GM12878 (cell line): ENCODE measurements around the gene COL11A2. TPM values are rescaled to one million over a fixed set of nuclear protein-coding genes. Genes with fewer than 3 reads are reported as not detected.

ENCODE experiments used
- ATAC-seq: fragments of 200-7000 bp; cut with Tn5 transposase; 3 replicates; pipeline ENCODE4 v1.9.1; 2020; ENCODE audit warnings: mild to moderate bottlenecking, moderate library complexity
- BruUV-seq: library from RNA; stranded (reverse); fragments of 400-500 nt; replicated peaks from 2 replicates; lab custom pipeline; 2021; lab: Mats Ljungman, UMichigan
- CTCF ChIA-PET: fragments of 300-600 bp; sonication (Branson Sonifier 250); formaldehyde crosslinking; extraction: SDS; loops from one replicate; lab custom pipeline; 2021; ENCODE audit warnings: inconsistent platforms; lab: Yijun Ruan, JAX
- POLR2A ChIA-PET: fragments of 350-600 bp; formaldehyde crosslinking; extraction: SDS; loops from one replicate; lab custom pipeline; 2021; ENCODE audit warnings: inconsistent platforms; lab: Charles Lee
- RAD21 ChIA-PET: fragments of 300-600 bp; sonication (Branson Sonifier 250); formaldehyde crosslinking; loops from one replicate; lab custom pipeline; 2023; ENCODE audit warnings: antibody characterized with exemption; ENCODE audit not compliant: unreplicated experiment; lab: Charles Lee
- SMC1A ChIA-PET: fragments of 300-600 bp; sonication (Branson Sonifier 250); formaldehyde crosslinking; loops from one replicate; lab custom pipeline; 2023; ENCODE audit not compliant: unreplicated experiment, uncharacterized antibody; lab: Charles Lee
- DNase-seq: peaks from one replicate; pipeline ENCODE4 v3.0.0-alpha.2; 2011; ENCODE audit warnings: low read depth, low spot score
- FAIRE-seq: peaks from 3 replicates; lab custom pipeline; 2011; peaks lifted over from hg19 to GRCh38; lab: Jason Lieb, UNC
- H2AFZ ChIP-seq: 2 replicates; pipeline ENCODE4 v1.6.0; 2011; ENCODE audit warnings: low read depth, low read length, control low read depth; ENCODE audit not compliant: control insufficient read depth
- H3K27ac ChIP-seq: 2 replicates; pipeline ENCODE4 v1.5.1; 2011; ENCODE audit warnings: control low read depth; ENCODE audit not compliant: control insufficient read depth, insufficient read depth
- H3K27me3 ChIP-seq, 2 experiments: replicated peaks in 1 of 2; 2 replicates each; pipeline versions ENCODE4 v1.6.0 to v1.6.1; 2011; ENCODE audit warnings: low read length in 1 of 2; ENCODE audit not compliant: control insufficient read depth in 2 of 2, insufficient read depth in 2 of 2
- H3K36me3 ChIP-seq, 2 experiments: 2 replicates each; pipeline ENCODE4 v1.5.1; 2011; ENCODE audit warnings: low read length in 1 of 2; ENCODE audit not compliant: control insufficient read depth in 2 of 2, insufficient read depth in 2 of 2
- H3K4me1 ChIP-seq: 2 replicates; pipeline ENCODE4 v1.6.1; 2011; ENCODE audit warnings: mild to moderate bottlenecking, low read length, moderate library complexity, mixed read lengths; ENCODE audit not compliant: control insufficient read depth, insufficient read depth
- H3K4me2 ChIP-seq: 2 replicates; pipeline ENCODE4 v1.6.0; 2011; ENCODE audit warnings: control low read depth; ENCODE audit not compliant: control insufficient read depth, insufficient read depth
- H3K4me3 ChIP-seq: fragments of 200-600 bp; sonication (generic); 2 replicates; pipeline ENCODE4 v1.5.1; 2016
- H3K79me2 ChIP-seq: 2 replicates; pipeline ENCODE4 v1.6.0; 2011; ENCODE audit warnings: low read length; ENCODE audit not compliant: control insufficient read depth, insufficient read depth
- H3K9ac ChIP-seq: 2 replicates; pipeline ENCODE4 v1.8.0; 2011; ENCODE audit warnings: low read length, control low read depth, mixed read lengths; ENCODE audit not compliant: control insufficient read depth, insufficient read depth
- H3K9me3 ChIP-seq: replicated peaks from 3 replicates; pipeline ENCODE4 v1.5.1; 2011; ENCODE audit warnings: mild to moderate bottlenecking, low read length; ENCODE audit not compliant: control insufficient read depth, insufficient read depth
- H4K20me1 ChIP-seq: 2 replicates; pipeline ENCODE4 v1.6.0; 2011; ENCODE audit not compliant: control insufficient read depth, insufficient read depth
- BRCA1 ChIP-seq: IDR thresholded peaks from 2 replicates; pipeline ENCODE4 v1.6.1; 2011; ENCODE audit warnings: low read depth, low read length, improper control_type of control experiment
- CBX5 ChIP-seq: sonication (generic); IDR thresholded peaks from 2 replicates; pipeline ENCODE4 v1.6.1; 2016; ENCODE audit warnings: low read depth, moderate library complexity, mild to moderate bottlenecking, inconsistent platforms
- HCFC1 ChIP-seq: fragments of 150-350 bp; IDR thresholded peaks from 2 replicates; pipeline ENCODE4 v1.6.1; 2014; ENCODE audit warnings: low read length
- IKZF1 ChIP-seq: fragments of 450-650 bp; conservative IDR thresholded peaks from 2 replicates; pipeline ENCODE4 v1.6.1; 2017; ENCODE audit warnings: antibody characterized with exemption, mild to moderate bottlenecking
- IKZF2 ChIP-seq, 2 experiments: fragments of 450-650 bp; IDR thresholded peaks; 2 replicates each; pipeline ENCODE4 v1.6.1; 2017; ENCODE audit warnings: mild to moderate bottlenecking in 2 of 2, moderate library complexity in 2 of 2
- PKNOX1 ChIP-seq: fragments of 450-650 bp; IDR thresholded peaks from 2 replicates; pipeline ENCODE4 v1.6.1; 2016; ENCODE audit warnings: mild to moderate bottlenecking
- POLR2AphosphoS5 ChIP-seq: IDR thresholded peaks from 2 replicates; pipeline ENCODE4 v1.6.1; 2011; ENCODE audit warnings: mild to moderate bottlenecking, low read length, inconsistent platforms
- YY1 ChIP-seq: IDR thresholded peaks from 2 replicates; pipeline ENCODE4 v1.6.1; 2011; ENCODE audit warnings: low read depth, mild to moderate bottlenecking, low read length
- WGBS: methylation state at CpG from one replicate; pipeline ENCODE4 v1.1.6; 2016; ENCODE audit warnings: low lambda C conversion rate; ENCODE audit not compliant: insufficient replicate concordance, insufficient coverage; ENCODE audit errors: missing lambda C conversion rate; 5-methylcytosine and 5-hydroxymethylcytosine counted together
- in situ Hi-C: fragments of 300-500 bp; cut with MboI; formaldehyde crosslinking; loops from 9 replicates; pipeline ENCODE4 v1.14.3; 2018; ENCODE audit warnings: mixed read lengths
- intact Hi-C: fragments of 100-400 bp; cut with micrococcal nuclease; formaldehyde crosslinking; loops from one replicate; pipeline ENCODE4 v1.14.2; 2022; ENCODE audit not compliant: unreplicated experiment
- polyA plus RNA-seq, 11 experiments: library from polyadenylated mRNA; depleted of rRNA in 4 of 11; unstranded in 6 of 11; stranded (reverse) in 5 of 11; fragments of >200 nt; fragmentation: Nextera tagmentation in 4 of 11; fragmentation: Illumina TruSeq in 1 of 11; extraction: Ambion mirVana in 4 of 11; extraction: Trizol in 1 of 11; gene quantifications; 1 replicate in 1 of 11; 2 replicates in 10 of 11; pipeline versions ENCODE4 v1.2.1 to v1.2.3, GENCODE V29; 2011 to 2016; ENCODE audit warnings: inconsistent platforms in 2 of 11, missing spikeins in 2 of 11, low read depth in 1 of 11
- total RNA-seq, 4 experiments: library from RNA; depleted of rRNA in 3 of 4; stranded (reverse); fragments of >200 nt in 3 of 4; fragmentation: Illumina TruSeq in 1 of 4; extraction: Trizol in 1 of 4; gene quantifications; 2 replicates each; pipeline versions ENCODE4 v1.2.1 to v1.2.3, GENCODE V29; 2013 to 2021

COL11A2 gene
- total and polyA plus RNA-seq, 10 of the 15 experiments (the other 5 are each of a cell fraction or from before 2014, with no cell fraction given) = 0.03 to 0.83 (median 0.22) TPM; not detected in 1

GRCh38 chr6:33169291-33170175 lies 22.7 kb downstream of the COL11A2 start:
- TF ChIP-seq YY1 (0 out of 2 replicates have a peak, but pooled peaks have one; percentile 0), HCFC1 (no peak), IKZF2 (IDR thresholded peaks at IDR 0.05) (peak; percentile 72 to 76; a peak in 3 of 4 replicates), CBX5 (no peak), BRCA1 (no peak), POLR2AphosphoS5 (no peak), IKZF1 (peak; percentile 77; the same call in 1 of the 2 replicates), PKNOX1 (peak; percentile 57)
- Histone ChIP-seq H3K9me3 (no peaks in the 10 kb centered on the region), H3K9ac (no peak overlapping the region), H3K4me2 (no peak overlapping the region), H3K27ac (no peak overlapping the region), H2AFZ (no peak overlapping the region), H4K20me1 (no peaks in the 10 kb centered on the region), H3K4me1 (no peaks in the 10 kb centered on the region; the same call in 1 of the 2 replicates), H3K36me3 (no peaks in the 10 kb centered on the region), H3K27me3 (no peaks in the 10 kb centered on the region), H3K79me2 (no peaks in the 10 kb centered on the region), H3K4me3 (no peak overlapping the region)
- ATAC-seq = no peak
- no peak for FAIRE-seq
- ChIA-PET CTCF (interaction anchor here (0.7 to 6.0 kb wide), 3 partner anchors 20 to 166 kb away, joined by 3 to 58 read pairs (median 6); no protein-coding TSS in a partner anchor), RAD21 (interaction anchor here (0.9 to 1.0 kb wide), 2 partner anchors 30 to 80 kb away, joined by 3 to 4 read pairs; no protein-coding TSS in a partner anchor), SMC1A (interaction anchor here (0.9 to 1.2 kb wide), 2 partner anchors 35 to 53 kb away, joined by 3 read pairs; no protein-coding TSS in a partner anchor), POLR2A (interaction anchor here (0.6 to 1.5 kb wide), 4 partner anchors 29 to 1195 kb away, joined by 3 to 11 read pairs (median 6); partner anchors contain the start of gene HLA-DPB1)
- intact Hi-C loops = loop anchor here (2.0 kb wide), 1 partner anchor 59 kb away; no protein-coding TSS in a partner anchor
- 71% methylated on average over 10 of the region's 10 CpGs for WGBS
- in situ Hi-C loops = no loop called here
- BruUV-seq = TSS peak; percentile 87
- no peak for DNase-seq
